Naive thymus-derived CD4-positive, alpha-beta T cell (primary cell): ENCODE measurements around the gene MAS1. TPM values are rescaled to one million over a fixed set of nuclear protein-coding genes. Genes with fewer than 3 reads are reported as not detected.

Experiments
- ATAC-seq: fragments of 150-1000 bp; cut with Tn5 transposase; 2 replicates; pipeline ENCODE4 v1.10.0; 2021; ENCODE audit warnings: mild to moderate bottlenecking, moderate library complexity
- CTCF ChIA-PET: fragments of 350-600 bp; sonication (Branson Sonifier 250); formaldehyde crosslinking; loops from one replicate; lab custom pipeline; 2021; ENCODE audit warnings: antibody characterized with exemption; lab: Charles Lee
- POLR2A ChIA-PET: fragments of 350-600 bp; sonication (Branson Sonifier 250); formaldehyde crosslinking; loops from one replicate; lab custom pipeline; 2021; ENCODE audit warnings: antibody characterized with exemption, inconsistent platforms; lab: Charles Lee
- DNase-seq, 9 donors: peaks; one replicate each; pipeline versions ENCODE4 v3.0.0 to v3.0.0-alpha.2; 2020 to 2022; ENCODE audit warnings: mixed read lengths in 1 of 9
- H3K27ac ChIP-seq: one replicate; pipeline ENCODE4 v1.7.0; 2013; ENCODE audit warnings: mild to moderate bottlenecking, low read depth, low read length, moderate library complexity
- H3K27me3 ChIP-seq, 2 donors: one replicate each; pipeline ENCODE4 v1.7.0; 2013; ENCODE audit warnings: low read length in 2 of 2, mild to moderate bottlenecking in 2 of 2, moderate library complexity in 2 of 2; ENCODE audit not compliant: control insufficient read depth in 2 of 2, insufficient read depth in 2 of 2
- H3K36me3 ChIP-seq, 3 experiments: 1 replicate in 2 of 3; 2 replicates in 1 of 3; pipeline ENCODE4 v1.7.0; 2013; ENCODE audit warnings: low read length in 3 of 3, mild to moderate bottlenecking in 3 of 3, moderate library complexity in 1 of 3; ENCODE audit not compliant: insufficient read depth in 3 of 3, control insufficient read depth in 2 of 3
- H3K4me1 ChIP-seq, 2 donors: one replicate each; pipeline ENCODE4 v1.7.0; 2013; ENCODE audit warnings: low read length in 2 of 2, mild to moderate bottlenecking in 2 of 2, moderate library complexity in 1 of 2; ENCODE audit not compliant: control insufficient read depth in 2 of 2, insufficient read depth in 2 of 2
- H3K4me3 ChIP-seq: 2 replicates; pipeline ENCODE4 v1.7.0; 2013; ENCODE audit warnings: mild to moderate bottlenecking, low read length
- H3K9me3 ChIP-seq, 3 experiments: 1 replicate in 2 of 3; 2 replicates in 1 of 3; pipeline ENCODE4 v1.7.0; 2013; ENCODE audit warnings: low read length in 3 of 3; ENCODE audit not compliant: control insufficient read depth in 2 of 3
- H3K27ac Mint-ChIP-seq, 9 donors: one replicate each; pipeline ENCODE4 v1.8.0; 2020 to 2022; ENCODE audit warnings: mixed read lengths in 9 of 9, mild to moderate bottlenecking in 8 of 9, moderate library complexity in 5 of 9, inconsistent platforms in 2 of 9
- H3K27me3 Mint-ChIP-seq, 5 donors: one replicate each; pipeline ENCODE4 v1.8.0; 2021 to 2022; ENCODE audit warnings: mixed read lengths in 5 of 5, mild to moderate bottlenecking in 1 of 5
- H3K36me3 Mint-ChIP-seq, 5 donors: one replicate each; pipeline ENCODE4 v1.8.0; 2020 to 2022; ENCODE audit warnings: mixed read lengths in 5 of 5, mild to moderate bottlenecking in 3 of 5, inconsistent platforms in 1 of 5
- H3K4me1 Mint-ChIP-seq, 7 donors: one replicate each; pipeline ENCODE4 v1.8.0; 2020 to 2022; ENCODE audit warnings: mixed read lengths in 7 of 7, mild to moderate bottlenecking in 3 of 7, inconsistent platforms in 1 of 7
- H3K4me3 Mint-ChIP-seq, 10 donors: one replicate each; pipeline ENCODE4 v1.8.0; 2020 to 2022; ENCODE audit warnings: mild to moderate bottlenecking in 10 of 10, mixed read lengths in 10 of 10, moderate library complexity in 6 of 10, inconsistent platforms in 2 of 10
- H3K9me3 Mint-ChIP-seq, 11 donors: one replicate each; pipeline ENCODE4 v1.8.0; 2020 to 2022; ENCODE audit warnings: mixed read lengths in 11 of 11, mild to moderate bottlenecking in 4 of 11, inconsistent platforms in 1 of 11, moderate library complexity in 1 of 11
- intact Hi-C, 2 donors: fragments of 100-400 bp; cut with micrococcal nuclease; formaldehyde crosslinking; loops; one replicate each; pipeline ENCODE4 v1.15.1; 2023
- polyA plus RNA-seq, 2 donors: library from polyadenylated mRNA; unstranded; fragments of 300-500 nt; fragmentation: Illumina TruSeq; gene quantifications; one replicate each; pipeline ENCODE4 v1.2.3, GENCODE V29; 2021
- total RNA-seq, 6 experiments: library from RNA in 5 of 6; stranded (reverse) in 5 of 6; gene quantifications; 1 replicate in 5 of 6; 2 replicates in 1 of 6; pipeline ENCODE4 v1.2.3 and lab custom pipeline; 2021 to 2026

Gene MAS1
- total and polyA plus RNA-seq, 7 experiments from 2014 or later, result not detected

DNA sequence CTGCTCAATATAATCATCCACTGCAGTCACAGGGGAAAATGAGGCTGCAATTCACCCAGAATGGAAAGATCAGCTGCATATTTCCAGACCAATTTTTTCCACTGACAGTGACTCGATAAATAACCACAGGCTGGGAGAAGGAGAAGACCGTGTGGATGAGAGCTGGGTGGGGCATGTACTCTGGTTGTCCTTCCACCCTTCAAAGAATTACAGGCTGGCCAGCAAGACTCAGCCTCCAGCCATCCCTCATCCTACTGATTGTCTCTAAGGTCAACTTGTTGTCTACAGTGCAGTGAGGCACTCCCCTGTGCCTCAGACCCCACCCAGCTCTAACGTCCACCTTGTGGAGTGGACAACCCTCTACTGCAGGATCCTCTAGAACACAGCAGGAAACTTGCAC is 14.5 kb upstream of the MAS1 start:
- no peak overlapping the region for H3K4me3 Mint-ChIP-seq

GRCh38 chr6:159877256-159877808 is 13.5 kb upstream of the MAS1 start:
- ChIA-PET CTCF (no interaction called here), POLR2A (no interaction called here)
- intact Hi-C loops, result no loop called here
- Histone ChIP-seq H3K36me3 (no peaks in the 10 kb centered on the region), H3K4me1 (no peaks in the 10 kb centered on the region), H3K27me3 (no peaks in the 10 kb centered on the region), H3K27ac (no peak overlapping the region), H3K9me3 (no peaks in the 10 kb centered on the region), H3K4me3 (no peak overlapping the region)
- Mint-ChIP-seq H3K27ac (no peak overlapping the region), H3K9me3 (peaks cover 0 to 2% (median 0%) of the 10 kb centered on the region in 11 donors), H3K36me3 (no peaks in the 10 kb centered on the region), H3K4me1 (no peaks in the 10 kb centered on the region), H3K27me3 (peaks cover 0 to 11% (median 5%) of the 10 kb centered on the region in 5 donors), H3K4me3 (no peak overlapping the region)
- no peak for DNase-seq
- ATAC-seq, result no peak

More for the DNA sequence above, 14.5 kb upstream of the MAS1 start:
- Histone ChIP-seq H3K27me3 (no peaks in the 10 kb centered on the region), H3K4me3 (no peak overlapping the region), H3K27ac (no peak overlapping the region), H3K36me3 (no peaks in the 10 kb centered on the region), H3K4me1 (no peaks in the 10 kb centered on the region), H3K9me3 (no peaks in the 10 kb centered on the region)
- ATAC-seq, result no peak
- CTCF ChIA-PET, result no interaction called here
- peaks cover 0 to 5% (median 0%) of the 10 kb centered on the region in 7 donors for H3K4me1 Mint-ChIP-seq
- POLR2A ChIA-PET, result no interaction called here
- peaks cover 0 to 11% (median 4%) of the 10 kb centered on the region in 5 donors for H3K27me3 Mint-ChIP-seq
- no peak overlapping the region for H3K27ac Mint-ChIP-seq
- intact Hi-C loops, result no loop called here
- no peak for DNase-seq
- no peaks in the 10 kb centered on the region for H3K36me3 Mint-ChIP-seq
- peaks cover 0 to 2% (median 0%) of the 10 kb centered on the region in 11 donors for H3K9me3 Mint-ChIP-seq

DNA sequence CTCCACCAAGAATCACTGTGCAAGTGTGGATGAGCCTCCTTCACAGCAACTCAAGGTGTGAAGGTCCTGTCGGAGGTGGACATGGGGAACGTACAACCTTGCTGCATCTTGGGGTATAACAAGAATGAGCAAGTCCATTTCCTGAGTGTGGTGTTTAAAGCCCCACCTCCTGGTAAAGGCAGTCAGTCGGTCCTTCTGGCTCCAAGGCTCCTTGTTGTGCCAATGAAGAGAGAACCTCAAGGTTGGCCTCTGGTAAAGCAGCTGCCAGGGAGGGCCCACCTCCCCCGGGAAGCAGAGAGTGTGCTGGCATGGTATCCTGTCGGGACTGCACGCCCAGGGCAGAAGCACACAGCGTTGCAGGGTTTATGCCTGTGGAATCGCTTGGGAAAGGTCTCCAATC is 12.4 kb upstream of the MAS1 start:
- no peaks in the 10 kb centered on the region for H3K36me3 Mint-ChIP-seq
- POLR2A ChIA-PET, result no interaction called here

GRCh38 chr6:159879856-159880255 is 10.9 kb upstream of the MAS1 start:
- no peaks in the 10 kb centered on the region for H3K36me3 ChIP-seq
- peaks cover 0 to 2% (median 0%) of the 10 kb centered on the region in 11 donors for H3K9me3 Mint-ChIP-seq
- H3K36me3 Mint-ChIP-seq, result no peaks in the 10 kb centered on the region
- ATAC-seq (no peak), DNase-seq (no peak)
- no peak overlapping the region for H3K27ac ChIP-seq
- H3K4me3 ChIP-seq, result no peak overlapping the region
- no peaks in the 10 kb centered on the region for H3K27me3 ChIP-seq
- ChIA-PET POLR2A (no interaction called here), CTCF (no interaction called here)
- H3K4me3 Mint-ChIP-seq, result no peak overlapping the region
- H3K27me3 Mint-ChIP-seq, result peaks cover 0 to 11% (median 5%) of the 10 kb centered on the region in 5 donors
- H3K4me1 ChIP-seq, result no peaks in the 10 kb centered on the region
- no peaks in the 10 kb centered on the region for H3K9me3 ChIP-seq
- intact Hi-C loops, result no loop called here
- no peaks in the 10 kb centered on the region for H3K4me1 Mint-ChIP-seq
- no peak overlapping the region for H3K27ac Mint-ChIP-seq

More for the DNA sequence above, 12.4 kb upstream of the MAS1 start:
- Histone ChIP-seq H3K4me3 (no peak overlapping the region), H3K27ac (no peak overlapping the region), H3K9me3 (no peaks in the 10 kb centered on the region), H3K36me3 (no peaks in the 10 kb centered on the region), H3K27me3 (no peaks in the 10 kb centered on the region), H3K4me1 (no peaks in the 10 kb centered on the region)
- ATAC-seq (no peak), DNase-seq (no peak)
- CTCF ChIA-PET, result no interaction called here
- Mint-ChIP-seq H3K4me1 (no peaks in the 10 kb centered on the region), H3K4me3 (no peak overlapping the region), H3K27ac (no peak overlapping the region), H3K27me3 (peaks cover 0 to 11% (median 5%) of the 10 kb centered on the region in 5 donors), H3K9me3 (peaks cover 0 to 2% (median 0%) of the 10 kb centered on the region in 11 donors)
- intact Hi-C loops, result no loop called here

GRCh38 chr6:159880412-159880975 is 10.3 kb upstream of the MAS1 start:
- ChIA-PET POLR2A (no interaction called here), CTCF (no interaction called here)
- DNase-seq (no peak), ATAC-seq (no peak)
- Histone ChIP-seq H3K4me1 (no peaks in the 10 kb centered on the region), H3K27ac (no peak overlapping the region), H3K27me3 (no peaks in the 10 kb centered on the region), H3K9me3 (no peaks in the 10 kb centered on the region), H3K36me3 (no peaks in the 10 kb centered on the region), H3K4me3 (no peak overlapping the region)
- Mint-ChIP-seq H3K27ac (no peak overlapping the region), H3K4me1 (no peaks in the 10 kb centered on the region), H3K4me3 (no peak overlapping the region), H3K9me3 (peaks cover 0 to 2% (median 0%) of the 10 kb centered on the region in 11 donors), H3K36me3 (no peaks in the 10 kb centered on the region), H3K27me3 (peaks cover 0 to 11% (median 5%) of the 10 kb centered on the region in 5 donors)
- intact Hi-C loops, result no loop called here

- no peaks in the 10 kb centered on the region for H3K36me3 Mint-ChIP-seq
These were observed 6.1 kb upstream of the MAS1 start for GRCh38 chr6:159884720-159885119.

GRCh38 chr6:159886270-159886669 is 4.5 kb upstream of the MAS1 start:
- no peaks in the 10 kb centered on the region for H3K9me3 Mint-ChIP-seq
- intact Hi-C loops, result no loop called here
- H3K27me3 Mint-ChIP-seq, result peaks cover 17 to 42% (median 29%) of the 10 kb centered on the region in 5 donors
- no peak overlapping the region for H3K4me3 Mint-ChIP-seq
- H3K4me1 ChIP-seq, result no peaks in the 10 kb centered on the region
- ChIA-PET POLR2A (no interaction called here), CTCF (interaction anchor here (1.0 kb wide), 1 partner anchor 23 kb away, joined by 5 read pairs; no protein-coding TSS in a partner anchor)
- H3K27ac Mint-ChIP-seq, result no peak overlapping the region
- H3K36me3 Mint-ChIP-seq, result no peaks in the 10 kb centered on the region
- no peaks in the 10 kb centered on the region for H3K27me3 ChIP-seq
- DNase-seq (no peak), ATAC-seq (no peak)
- no peaks in the 10 kb centered on the region for H3K9me3 ChIP-seq
- no peaks in the 10 kb centered on the region for H3K36me3 ChIP-seq
- H3K27ac ChIP-seq, result no peak overlapping the region
- no peaks in the 10 kb centered on the region for H3K4me1 Mint-ChIP-seq
- H3K4me3 ChIP-seq, result no peak overlapping the region

More at GRCh38 chr6:159884720-159885119, 6.1 kb upstream of the MAS1 start:
- Mint-ChIP-seq H3K27ac (no peak overlapping the region), H3K4me1 (no peaks in the 10 kb centered on the region), H3K4me3 (no peak overlapping the region), H3K9me3 (no peaks in the 10 kb centered on the region), H3K27me3 (peaks cover 9 to 32% (median 19%) of the 10 kb centered on the region in 5 donors)
- no peaks in the 10 kb centered on the region for H3K9me3 ChIP-seq
- H3K27me3 ChIP-seq, result no peaks in the 10 kb centered on the region
- no peak overlapping the region for H3K27ac ChIP-seq
- POLR2A ChIA-PET, result no interaction called here
- DNase-seq (no peak), ATAC-seq (no peak)
- H3K36me3 ChIP-seq, result no peaks in the 10 kb centered on the region
- H3K4me3 ChIP-seq, result no peak overlapping the region
- H3K4me1 ChIP-seq, result no peaks in the 10 kb centered on the region
- CTCF ChIA-PET, result no interaction called here
- intact Hi-C loops, result no loop called here
